OCI-LY1 (cell line): ENCODE results near the gene VPS35L.

Experiments
- H2AFZ ChIP-seq: fragments of 200-600 bp; sonication (generic), shearing (Covaris generic); 2 replicates; pipeline ENCODE4 v1.6.0; 2014; ENCODE audit warnings: antibody characterized with exemption, mild to moderate bottlenecking, low read length
- H3F3A ChIP-seq: fragments of 200-600 bp; sonication (generic), shearing (Covaris generic); 2 replicates; pipeline ENCODE4 v1.6.0; 2014; ENCODE audit warnings: mild to moderate bottlenecking, antibody characterized with exemption, low read length, moderate library complexity; ENCODE audit not compliant: insufficient read depth
- H3K27ac ChIP-seq: fragments of 200-600 bp; sonication (generic); 2 replicates; pipeline ENCODE4 v1.5.1; 2014; ENCODE audit warnings: low read length, mixed run types, mild to moderate bottlenecking, low read depth; ENCODE audit not compliant: poor library complexity, severe bottlenecking
- H3K27me3 ChIP-seq: fragments of 200-600 bp; sonication (generic); 2 replicates; pipeline ENCODE4 v1.6.0; 2014; ENCODE audit warnings: antibody characterized with exemption, mild to moderate bottlenecking, low read length, moderate library complexity; ENCODE audit not compliant: insufficient read depth
- H3K36me3 ChIP-seq: fragments of 200-600 bp; sonication (generic); 2 replicates; pipeline ENCODE4 v1.6.1; 2014; ENCODE audit warnings: mild to moderate bottlenecking, antibody characterized with exemption, low read length, moderate library complexity, mixed read lengths; ENCODE audit not compliant: insufficient read depth
- H3K4me1 ChIP-seq: fragments of 200-600 bp; sonication (generic); 2 replicates; pipeline ENCODE4 v1.5.1; 2014; ENCODE audit warnings: mild to moderate bottlenecking, low read length, moderate library complexity; ENCODE audit not compliant: insufficient read depth, severe bottlenecking
- H3K4me2 ChIP-seq: fragments of 200-600 bp; sonication (generic), shearing (Covaris generic); 2 replicates; pipeline ENCODE4 v1.6.1; 2014; ENCODE audit warnings: low read length
- H3K4me3 ChIP-seq: fragments of 200-600 bp; sonication (generic); 2 replicates; pipeline ENCODE4 v1.5.1; 2014; ENCODE audit warnings: low read length, low read depth, mild to moderate bottlenecking, mixed read lengths; ENCODE audit not compliant: poor library complexity, severe bottlenecking
- H3K79me2 ChIP-seq: fragments of 200-600 bp; shearing (Covaris generic); 2 replicates; pipeline ENCODE4 v1.6.1; 2016; ENCODE audit warnings: mixed run types, low read length, mixed read lengths; ENCODE audit not compliant: insufficient read depth
- H3K9ac ChIP-seq: fragments of 200-600 bp; sonication (generic), shearing (Covaris generic); 2 replicates; pipeline ENCODE4 v1.6.1; 2014; ENCODE audit warnings: mild to moderate bottlenecking, low read length, mixed read lengths
- H3K9me2 ChIP-seq: fragments of 200-600 bp; sonication (generic), shearing (Covaris generic); 2 replicates; pipeline ENCODE4 v1.6.1; 2014; ENCODE audit warnings: low read depth, mild to moderate bottlenecking, low read length, mixed read lengths
- H3K9me3 ChIP-seq: fragments of 200-600 bp; shearing (Covaris generic); 2 replicates; pipeline ENCODE4 v1.6.1; 2014; ENCODE audit warnings: low read length, mixed read lengths
- H4K20me1 ChIP-seq: fragments of 200-600 bp; sonication (generic), shearing (Covaris generic); 2 replicates; pipeline ENCODE4 v1.6.0; 2016; ENCODE audit warnings: mild to moderate bottlenecking, low read length; ENCODE audit not compliant: insufficient read depth
- CTCF ChIP-seq: fragments of 200-600 bp; sonication (generic), shearing (Covaris generic); IDR thresholded peaks from 2 replicates; pipeline ENCODE4 v1.5.1; 2017; ENCODE audit warnings: mild to moderate bottlenecking, antibody characterized with exemption, low read length, moderate library complexity, mixed read lengths
- EZH2 ChIP-seq: fragments of 200-600 bp; sonication (generic), shearing (Covaris generic); IDR thresholded peaks from 2 replicates; pipeline ENCODE4 v1.8.0; 2017; ENCODE audit warnings: borderline replicate concordance, mixed run types, mild to moderate bottlenecking, antibody characterized with exemption, low read length, moderate library complexity, mixed read lengths

VPS35L gene

DNA sequence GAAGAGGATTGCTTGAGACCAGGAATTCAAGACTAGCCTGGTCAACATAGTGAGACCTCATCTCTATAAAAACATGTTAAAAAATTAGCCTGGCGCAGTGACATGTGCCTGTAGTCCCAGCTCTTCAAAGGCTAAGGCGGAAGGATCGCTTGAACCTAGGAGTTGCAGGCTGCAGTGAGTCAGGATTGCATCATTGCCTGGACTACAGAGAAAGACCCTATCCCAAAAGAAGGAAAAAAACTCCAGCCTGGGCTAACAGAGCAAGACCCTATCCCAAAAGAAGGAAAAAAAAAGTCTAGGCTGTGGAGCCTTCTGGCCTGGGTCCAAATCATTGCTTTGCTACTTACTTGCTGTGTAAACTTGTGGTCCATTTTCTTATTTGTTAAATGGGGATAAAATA, 26.8 kb upstream of the VPS35L start:
- H4K20me1 ChIP-seq: no peaks in the 10 kb centered on the region
- peaks cover 16% of the 10 kb centered on the region for H3K4me1 ChIP-seq
- peaks cover 46% of the 10 kb centered on the region for H3K36me3 ChIP-seq
- no peaks in the 10 kb centered on the region for H3F3A ChIP-seq
- H3K9me2 ChIP-seq: no peaks in the 10 kb centered on the region
- H3K4me3 ChIP-seq: no peak overlapping the region
- no peak for TF ChIP-seq EZH2
- TF ChIP-seq CTCF: no peak
- H2AFZ ChIP-seq: no peak overlapping the region
- H3K9ac ChIP-seq: no peak overlapping the region
- no peak overlapping the region for H3K27ac ChIP-seq
- no peaks in the 10 kb centered on the region for H3K9me3 ChIP-seq
- H3K79me2 ChIP-seq: peaks cover 30% of the 10 kb centered on the region
- H3K4me2 ChIP-seq: no peak overlapping the region
- no peaks in the 10 kb centered on the region for H3K27me3 ChIP-seq

- H2AFZ ChIP-seq: no peak overlapping the region
- no peaks in the 10 kb centered on the region for H3K79me2 ChIP-seq
- peaks cover 82% of the 10 kb centered on the region for H3K36me3 ChIP-seq
- no peaks in the 10 kb centered on the region for H3K4me1 ChIP-seq
- H3K4me3 ChIP-seq: no peak overlapping the region
- H3K27me3 ChIP-seq: no peaks in the 10 kb centered on the region
- no peak overlapping the region for H3K4me2 ChIP-seq
- no peaks in the 10 kb centered on the region for H4K20me1 ChIP-seq
- no peak overlapping the region for H3K27ac ChIP-seq
- H3K9me3 ChIP-seq: no peaks in the 10 kb centered on the region
- TF ChIP-seq CTCF (no peak), EZH2 (no peak)
- no peak overlapping the region for H3K9ac ChIP-seq
- H3F3A ChIP-seq: no peaks in the 10 kb centered on the region
- H3K9me2 ChIP-seq: no peaks in the 10 kb centered on the region
Observed at GRCh38 chr16:19532601-19533000, 22.9 kb upstream of the VPS35L start.

- Histone ChIP-seq H4K20me1 (no peaks in the 10 kb centered on the region), H3K27ac (no peak overlapping the region), H3K27me3 (no peaks in the 10 kb centered on the region), H3K9me2 (no peaks in the 10 kb centered on the region), H3K79me2 (no peaks in the 10 kb centered on the region), H3K9me3 (no peaks in the 10 kb centered on the region), H3K4me3 (no peak overlapping the region), H3F3A (no peaks in the 10 kb centered on the region; the same call in 1 of the 2 replicates), H3K36me3 (peaks cover 91% of the 10 kb centered on the region), H2AFZ (no peak overlapping the region), H3K4me2 (no peak overlapping the region), H3K9ac (no peak overlapping the region), H3K4me1 (no peaks in the 10 kb centered on the region)
- TF ChIP-seq EZH2: no peak
- no peak for TF ChIP-seq CTCF
Observed at GRCh38 chr16:19540241-19540970, 15.1 kb upstream of the VPS35L start.
